ENCODE results near the gene CD46. TPM values are rescaled to one million over a fixed set of nuclear protein-coding genes. Genes with fewer than 3 reads are reported as not detected.

CD46 gene
- total and polyA plus RNA-seq, 2 donors (not counting 1 experiment from before 2014, with no cell fraction given) = 38.6 to 173 TPM

- Histone ChIP-seq H3K4me1 (ENCODE audit: control insufficient read depth in 2 of 2, insufficient read depth in 2 of 2, low read length in 2 of 2) (peaks cover 26 to 45% of the 10 kb centered on the region in 2 donors), H3K9ac (ENCODE audit: low read length) (no peak overlapping the region), H3K4me3 (ENCODE audit: control extremely low read depth in 1 of 5, extremely low read depth in 1 of 5, insufficient read depth in 1 of 5, low read depth in 2 of 5, low read length in 4 of 5) (no peak overlapping the region), H3K79me2 (ENCODE audit: control insufficient read depth, insufficient read depth, low read length) (peaks cover 92% of the 10 kb centered on the region), H3K27ac (ENCODE audit: low read length in 2 of 2) (no peak overlapping the region), H3K4me2 (replicated peaks; ENCODE audit: low read depth, low read length, poor library complexity, severe bottlenecking) (no peak overlapping the region), H3K9me3 (ENCODE audit: control extremely low read depth in 1 of 3, control insufficient read depth in 2 of 3, insufficient read depth in 1 of 3, low read length in 2 of 3) (no peaks in the 10 kb centered on the region), H3K36me3 (replicated peaks in 1 of 2; ENCODE audit: control extremely low read depth in 1 of 2, control insufficient read depth in 1 of 2, extremely low read depth in 1 of 2, insufficient read depth in 2 of 2, low read length in 1 of 2) (peaks cover 1 to 96% of the 10 kb centered on the region in 2 experiments), H2AFZ (ENCODE audit: insufficient read depth, low read depth, low read length, poor library complexity, severe bottlenecking) (no peak overlapping the region), H4K20me1 (ENCODE audit: control insufficient read depth, insufficient read depth, low read length, poor library complexity, severe bottlenecking) (peaks cover 91% of the 10 kb centered on the region), H3K27me3 (replicated peaks in 1 of 4; ENCODE audit: control extremely low read depth in 1 of 4, control insufficient read depth in 3 of 4, insufficient read depth in 4 of 4, low read length in 3 of 4) (no peaks in the 10 kb centered on the region)
- no peaks in the 10 kb centered on the region for H3K27me3 Mint-ChIP-seq
- H3K4me3 Mint-ChIP-seq = no peak overlapping the region
- DNase-seq = no peak
- intact Hi-C loops (cut with micrococcal nuclease) = no loop called here
- no peaks in the 10 kb centered on the region for H3K9me3 Mint-ChIP-seq (ENCODE audit: insufficient read depth)
- ChIA-PET POLR2A (no interaction called here), CTCF (interaction anchor here (5.8 to 20.3 kb wide), 2 partner anchors 17 to 55 kb away, joined by 27 to 526 read pairs; no protein-coding TSS in a partner anchor)
- no peak for ATAC-seq (ENCODE audit: low read depth)
- 94% methylated on average over 5 of the region's 8 CpGs for WGBS (ENCODE audit: insufficient coverage)
- TF ChIP-seq CTCF (IDR thresholded peaks at IDR 0.05) (no peak), EZH2 (IDR thresholded peaks at IDR 0.05; ENCODE audit: borderline replicate concordance, insufficient read depth, low read depth, low read length, poor library complexity, severe bottlenecking) (no peak)
- H3K27ac Mint-ChIP-seq = peak overlapping the region; percentile 51
- H3K4me1 Mint-ChIP-seq = peaks cover 87% of the 10 kb centered on the region
Observed at GRCh38 chr1:207815466-207815865, 63.6 kb downstream of the CD46 start.

- no peaks in the 10 kb centered on the region for H3K27me3 Mint-ChIP-seq
- peaks cover 88% of the 10 kb centered on the region for H3K4me1 Mint-ChIP-seq
- no peak overlapping the region for H2AFZ ChIP-seq (ENCODE audit: insufficient read depth, low read depth, low read length, poor library complexity, severe bottlenecking)
- no peaks in the 10 kb centered on the region for H3K9me3 Mint-ChIP-seq (ENCODE audit: insufficient read depth)
- H4K20me1 ChIP-seq (ENCODE audit: control insufficient read depth, insufficient read depth, low read length, poor library complexity, severe bottlenecking) = peaks cover 91% of the 10 kb centered on the region
- H3K4me1 ChIP-seq (ENCODE audit: control insufficient read depth in 2 of 2, insufficient read depth in 2 of 2, low read length in 2 of 2) = peaks cover 31 to 50% of the 10 kb centered on the region in 2 donors
- H3K4me2 ChIP-seq (replicated peaks; ENCODE audit: low read depth, low read length, poor library complexity, severe bottlenecking) = no peak overlapping the region
- TF ChIP-seq CTCF (IDR thresholded peaks at IDR 0.05) (no peak), EZH2 (IDR thresholded peaks at IDR 0.05; ENCODE audit: borderline replicate concordance, insufficient read depth, low read depth, low read length, poor library complexity, severe bottlenecking) (no peak)
- peaks cover 0 to 96% of the 10 kb centered on the region in 2 experiments for H3K36me3 ChIP-seq (replicated peaks in 1 of 2; ENCODE audit: control extremely low read depth in 1 of 2, control insufficient read depth in 1 of 2, extremely low read depth in 1 of 2, insufficient read depth in 2 of 2, low read length in 1 of 2)
- H3K4me3 ChIP-seq (ENCODE audit: control extremely low read depth in 1 of 5, extremely low read depth in 1 of 5, insufficient read depth in 1 of 5, low read depth in 2 of 5, low read length in 4 of 5) = no peak overlapping the region
- no peak for DNase-seq
- no peaks in the 10 kb centered on the region for H3K27me3 ChIP-seq (replicated peaks in 1 of 4; ENCODE audit: control extremely low read depth in 1 of 4, control insufficient read depth in 3 of 4, insufficient read depth in 4 of 4, low read length in 3 of 4)
- H3K27ac ChIP-seq (ENCODE audit: low read length in 2 of 2) = no peak overlapping the region
- H3K27ac Mint-ChIP-seq = peak overlapping the region; percentile 51
- WGBS (ENCODE audit: insufficient coverage) = 80% methylated on average over 1 of the region's 2 CpGs
- ATAC-seq (ENCODE audit: low read depth) = no peak
- POLR2A ChIA-PET = no interaction called here
- CTCF ChIA-PET = interaction anchor here (1.0 to 20.3 kb wide), 3 partner anchors 17 to 55 kb away, joined by 3 to 526 read pairs (median 27); no protein-coding TSS in a partner anchor
- intact Hi-C loops (cut with micrococcal nuclease) = no loop called here
- peaks cover 92% of the 10 kb centered on the region for H3K79me2 ChIP-seq (ENCODE audit: control insufficient read depth, insufficient read depth, low read length)
- H3K9ac ChIP-seq (ENCODE audit: low read length) = no peak overlapping the region
- H3K4me3 Mint-ChIP-seq = no peak overlapping the region
- H3K9me3 ChIP-seq (ENCODE audit: control extremely low read depth in 1 of 3, control insufficient read depth in 2 of 3, insufficient read depth in 1 of 3, low read length in 2 of 3) = no peaks in the 10 kb centered on the region
Observed at GRCh38 chr1:207815913-207816291, 64.0 kb downstream of the CD46 start.
